Stimulated activated CD4-positive, alpha-beta T cell treated with anti-CD3 and anti-CD28 coated beads, TNF-alpha, amount 100 ng/mL, for 1 hour (primary cell): ENCODE measurements around the gene ZNF148.

Source experiments
- DNase-seq, 3 donors: peaks; one replicate each; pipeline ENCODE4 v3.0.0-alpha.2; 2020; ENCODE audit warnings: low read depth in 3 of 3, low spot score in 1 of 3

ZNF148 gene

DNA sequence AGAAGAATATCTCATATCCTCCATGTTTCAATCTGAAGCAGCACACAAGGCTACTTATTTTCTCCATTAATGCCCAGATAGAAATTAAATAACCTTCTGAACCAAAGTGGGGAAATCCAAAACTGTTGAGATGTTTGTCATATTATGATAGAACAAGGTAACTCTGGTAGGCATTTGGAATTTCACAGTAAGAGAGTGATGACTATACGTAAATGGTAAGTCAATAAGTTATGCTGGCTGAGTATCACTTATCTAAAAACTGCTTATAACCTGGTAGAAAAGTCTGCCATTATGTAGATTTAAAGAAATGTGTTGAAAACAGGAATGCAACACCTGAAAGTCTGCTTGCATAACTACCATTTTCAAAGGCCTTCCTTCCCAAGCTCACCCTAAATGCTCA lies 145.4 kb downstream of the ZNF148 start:
- no peak for DNase-seq

- no peak for DNase-seq
Observed at GRCh38 chr3:125229168-125229567, 146.0 kb downstream of the ZNF148 start.

- DNase-seq = no peak
Observed at GRCh38 chr3:125221831-125222230, 153.3 kb downstream of the ZNF148 start.

DNA sequence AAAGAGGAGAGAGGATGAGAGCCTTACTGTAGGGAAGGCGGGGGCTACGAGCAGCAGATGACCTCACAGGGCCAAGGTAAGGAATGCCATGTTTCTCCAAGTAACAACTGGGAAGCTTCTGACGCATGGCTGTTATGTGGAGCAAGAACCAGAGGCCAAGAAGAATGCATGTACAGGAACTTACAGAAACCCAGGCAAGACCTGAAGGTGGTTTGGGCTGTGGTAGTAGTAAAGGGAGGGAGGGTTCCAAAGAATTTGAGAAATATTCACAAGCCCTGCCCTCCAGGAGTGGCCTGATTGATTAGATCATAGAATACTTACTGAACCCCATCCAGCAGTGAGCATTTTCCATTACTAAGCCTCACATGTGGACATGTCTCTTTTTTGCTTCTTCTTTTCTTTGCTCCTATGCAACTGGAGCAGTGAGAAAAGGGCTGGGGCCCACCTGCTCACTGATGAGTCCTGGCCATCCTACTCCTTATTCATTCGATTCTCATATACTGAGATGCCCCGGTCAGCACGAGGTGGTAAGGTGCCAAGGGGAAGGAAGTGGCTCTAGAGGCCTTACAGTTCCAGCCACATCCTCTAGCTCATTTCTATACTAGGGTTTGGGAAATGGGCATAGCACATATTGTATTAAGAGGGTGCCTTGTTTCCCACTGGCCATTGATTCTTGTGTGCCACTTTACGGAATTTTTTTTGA lies 154.2 kb downstream of the ZNF148 start:
- no peak for DNase-seq

DNA sequence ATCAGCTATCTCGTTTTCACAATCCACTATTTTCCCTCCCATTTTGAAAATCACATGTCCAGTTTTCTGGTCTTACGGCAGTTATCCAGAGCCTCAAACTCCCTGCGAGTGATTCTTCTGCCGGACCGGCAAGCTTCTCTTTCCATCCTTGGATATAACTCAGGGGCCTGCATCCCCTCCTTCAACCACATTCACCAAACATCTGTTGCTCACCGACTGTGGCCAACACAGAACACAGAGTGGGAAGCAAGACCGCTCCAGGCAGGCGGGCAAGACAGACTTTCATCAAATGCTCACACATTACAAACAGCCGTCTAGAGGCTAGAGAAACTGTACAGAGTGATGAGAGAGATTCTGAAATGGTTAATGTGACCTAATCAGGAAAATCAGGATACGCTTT lies 154.9 kb downstream of the ZNF148 start:
- no peak for DNase-seq

DNA sequence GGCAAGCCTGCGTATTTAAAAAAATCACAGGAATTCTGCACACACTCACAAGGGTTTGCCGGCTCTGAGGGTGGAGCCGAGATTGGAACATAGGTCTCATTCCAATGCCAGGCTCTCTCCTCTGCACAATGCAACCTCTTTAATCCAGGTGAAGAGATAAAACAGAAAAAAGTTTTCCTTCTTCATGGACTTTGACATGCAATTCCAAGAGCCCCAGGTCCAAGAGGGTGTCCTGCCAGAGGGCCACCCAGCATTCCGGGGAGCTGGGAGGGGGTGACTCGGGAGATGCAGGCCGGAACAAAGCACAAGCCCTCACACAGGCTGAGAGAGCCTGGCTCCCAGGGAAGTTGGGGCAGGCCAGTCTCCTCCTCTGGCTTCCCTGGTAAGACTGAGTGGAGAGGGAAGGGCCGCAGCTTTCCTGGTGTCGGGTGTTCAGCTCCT lies 155.8 kb downstream of the ZNF148 start:
- no peak for DNase-seq

DNA sequence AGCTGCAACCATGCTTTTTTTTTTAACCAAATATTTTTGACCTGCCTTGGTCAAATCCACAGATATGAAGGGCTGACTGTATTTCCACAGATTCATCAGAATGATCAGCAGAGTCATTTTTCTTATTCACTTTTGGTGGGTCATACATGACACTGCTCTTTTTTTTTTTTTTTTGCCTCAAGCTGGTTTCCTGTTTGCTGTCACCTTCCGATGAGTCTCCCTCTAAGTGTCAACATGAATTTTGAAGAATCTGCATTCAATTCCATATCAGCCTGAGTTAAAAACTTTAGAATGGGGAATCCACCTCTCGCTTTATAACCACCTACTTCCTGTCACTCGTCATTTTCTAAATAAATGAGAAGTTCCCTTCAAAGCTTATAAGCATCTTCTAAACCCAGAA lies 160.4 kb downstream of the ZNF148 start:
- DNase-seq = no peak

DNA sequence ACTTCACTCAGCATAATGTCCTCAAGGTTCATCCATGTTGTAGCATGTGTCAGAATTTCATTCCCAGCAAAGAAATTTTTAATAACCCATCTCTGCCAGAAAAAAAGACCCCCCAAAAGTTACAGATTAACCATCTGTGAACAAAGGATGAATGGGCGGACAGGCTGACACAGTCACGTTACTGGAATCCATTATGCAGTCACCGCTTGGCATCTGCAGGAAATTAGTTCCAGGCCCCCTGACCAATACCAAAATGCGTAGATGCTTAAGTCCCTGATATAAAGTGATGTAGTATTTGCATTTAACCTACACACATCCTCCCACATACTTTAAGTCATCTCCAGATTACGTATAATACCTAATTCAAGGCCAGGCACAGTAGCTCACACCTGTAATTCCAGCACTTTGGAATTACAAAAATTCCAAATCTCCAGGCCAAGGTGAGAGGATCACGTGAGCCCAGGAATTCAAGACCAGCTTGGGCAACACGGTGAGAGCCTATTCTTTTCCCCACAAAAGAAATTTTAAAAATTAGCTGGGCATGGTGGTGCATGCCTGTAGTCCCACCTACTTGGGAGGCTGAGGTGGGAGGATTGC lies 161.1 kb downstream of the ZNF148 start:
- DNase-seq = no peak

DNA sequence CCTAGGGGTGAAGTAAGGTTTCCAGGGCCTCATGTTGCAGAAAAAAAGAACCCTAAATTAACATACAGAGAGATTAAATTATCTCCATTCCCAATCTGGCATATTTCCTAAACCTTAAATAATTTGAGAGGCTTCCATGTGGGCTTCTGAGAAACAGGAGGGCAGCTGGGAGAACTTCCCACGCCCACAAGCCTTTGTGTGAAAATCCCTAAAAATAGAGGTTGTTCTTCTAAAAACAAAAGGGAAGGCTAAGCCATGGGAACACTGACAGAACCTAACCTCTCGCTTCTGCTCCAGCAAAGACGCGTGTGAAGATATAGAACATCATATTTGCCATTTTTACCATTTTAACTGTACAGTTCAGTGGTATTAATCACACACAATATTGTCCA lies 161.8 kb downstream of the ZNF148 start:
- DNase-seq = no peak

DNA sequence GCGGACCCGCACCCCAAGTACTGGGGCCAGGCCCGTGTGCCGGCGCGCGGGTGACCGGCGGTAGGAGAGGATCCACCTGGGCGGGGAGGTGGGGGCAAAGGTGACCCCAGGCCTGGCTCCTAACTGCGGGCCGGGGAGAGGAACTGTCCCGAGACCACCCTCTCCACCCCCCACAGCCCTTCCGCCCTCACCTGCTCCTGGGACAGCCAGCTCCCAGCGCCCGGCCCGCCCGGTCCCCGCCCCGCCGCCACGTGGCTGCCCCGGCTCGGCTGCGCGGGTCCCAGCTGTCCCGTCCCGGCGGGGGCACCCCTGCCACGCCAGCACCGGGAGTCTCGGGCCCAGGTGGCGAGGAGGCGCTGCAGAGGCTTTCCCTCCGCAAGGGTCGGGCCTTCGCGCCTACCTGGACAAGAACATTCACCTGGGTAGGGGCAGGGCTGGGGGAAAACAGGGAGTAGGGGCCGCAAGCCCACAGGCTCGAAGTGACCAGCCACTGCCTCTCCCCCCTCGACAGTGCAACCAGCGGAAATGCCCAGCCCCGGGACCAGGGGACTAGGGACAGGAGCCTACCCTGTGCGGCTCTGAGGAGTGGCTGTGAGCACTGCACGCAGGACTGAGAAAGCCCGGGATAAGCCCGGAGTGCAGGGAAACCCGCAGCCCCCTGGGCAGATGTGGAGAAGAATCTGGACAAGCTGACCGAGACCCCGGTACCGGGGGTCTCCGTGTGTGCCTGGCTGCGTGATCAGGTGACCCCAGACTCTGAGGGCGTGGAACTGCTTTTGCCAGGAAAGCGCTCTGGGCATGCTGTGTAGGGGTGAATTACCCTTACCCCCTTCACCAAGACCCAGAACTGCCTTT lies 162.4 kb downstream of the ZNF148 start, which contains the start of gene SLC12A8:
Gene SLC12A8 (minus strand): TSS at position 240 of the 855 bp plus-strand sequence. CDS start 1,399 bp downstream, outside the sequence.
- no peak for DNase-seq

GRCh38 chr3:125212091-125212508 lies 163.0 kb downstream of the ZNF148 start:
- no peak for DNase-seq

DNA sequence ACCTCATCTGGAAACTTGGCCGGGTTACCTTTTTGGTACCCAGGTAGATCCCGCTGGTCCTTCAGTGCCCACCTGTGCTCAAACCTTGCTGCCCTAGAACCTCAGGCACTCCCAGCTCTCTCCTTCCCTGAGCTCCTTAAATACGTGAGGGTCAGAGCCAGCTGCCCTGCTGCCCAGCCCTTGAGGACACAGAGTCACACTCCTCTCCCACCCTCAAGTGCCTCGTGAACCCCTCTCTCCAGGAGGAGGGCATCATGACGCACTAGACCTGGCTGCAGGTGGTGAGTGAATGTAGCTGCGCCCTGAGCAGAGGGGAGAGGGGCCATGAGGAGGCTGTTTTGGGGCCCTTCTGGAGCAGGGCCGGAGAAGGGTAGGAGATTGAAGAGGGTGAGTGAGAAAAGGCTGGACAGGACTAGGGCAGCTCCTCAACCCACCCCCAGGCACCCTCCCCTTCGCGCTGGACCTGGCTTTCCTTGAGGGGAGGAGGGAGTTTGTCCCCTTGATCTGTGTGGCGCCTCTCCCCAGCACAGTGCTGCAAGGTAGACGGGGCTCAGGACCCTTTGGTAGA lies 163.5 kb downstream of the ZNF148 start:
- DNase-seq = no peak

GRCh38 chr3:125207949-125208568 lies 167.1 kb downstream of the ZNF148 start:
- no peak for DNase-seq

DNA sequence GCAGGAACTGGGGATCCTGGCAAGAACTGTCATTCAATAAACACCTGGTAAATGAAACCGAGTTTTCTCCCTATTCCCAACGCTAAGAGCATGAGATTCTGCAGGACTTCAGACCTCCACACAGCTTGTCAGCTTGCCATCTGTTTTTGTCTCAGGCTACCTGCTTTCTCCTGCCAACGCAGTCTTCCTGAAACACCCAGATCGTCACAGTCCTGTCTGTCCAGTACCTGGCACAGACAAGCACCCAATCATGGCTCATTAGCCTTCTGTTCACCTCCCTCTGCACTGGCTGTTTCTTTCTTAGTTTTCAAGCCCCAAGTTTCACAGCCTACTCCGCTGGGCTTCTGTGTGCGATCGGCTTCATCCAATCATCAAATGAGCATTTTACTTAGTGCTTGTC lies 167.6 kb downstream of the ZNF148 start:
- no peak for DNase-seq

- no peak for DNase-seq
Observed at GRCh38 chr3:125206934-125207333, 168.2 kb downstream of the ZNF148 start.

DNA sequence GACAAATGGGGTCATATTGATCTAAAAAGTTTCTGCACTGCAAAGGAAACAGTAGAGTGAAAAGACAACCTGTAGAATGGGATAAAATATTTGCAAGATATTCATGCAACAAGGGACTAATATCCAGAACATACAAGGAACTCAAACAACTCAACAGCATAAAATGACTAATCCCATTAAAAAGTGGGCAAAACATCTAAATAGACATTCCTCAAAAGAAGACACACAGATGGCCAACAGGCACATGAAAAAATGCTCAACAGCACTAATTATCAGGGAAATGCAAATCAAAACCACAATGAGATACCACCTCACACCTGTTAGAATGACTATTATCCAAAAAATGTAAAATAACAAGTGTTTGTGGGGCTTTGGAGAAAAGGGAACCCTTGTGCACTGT lies 171.4 kb downstream of the ZNF148 start:
- DNase-seq = no peak

GRCh38 chr3:125202197-125202596 lies 172.9 kb downstream of the ZNF148 start:
- DNase-seq = no peak

DNA sequence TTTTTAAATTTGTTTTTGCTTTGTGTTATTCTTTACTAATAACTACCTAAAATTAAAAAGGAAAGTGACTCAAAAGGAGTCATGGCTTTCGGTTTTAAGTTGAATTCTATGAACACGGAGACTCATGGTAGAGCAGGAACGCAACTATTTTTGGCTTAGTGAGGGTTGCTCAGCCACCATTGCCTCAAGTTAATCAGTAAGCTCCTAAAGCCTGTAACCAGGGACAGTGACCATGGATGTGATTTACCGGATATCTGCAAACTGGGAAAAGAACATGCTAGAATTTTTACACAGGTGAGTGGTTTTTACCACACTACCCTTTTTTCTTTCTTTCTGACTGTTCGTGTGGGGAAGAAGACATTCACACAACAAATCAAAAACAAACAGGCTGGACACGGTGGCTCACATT lies 174.4 kb downstream of the ZNF148 start:
- DNase-seq = no peak

GRCh38 chr3:125194849-125195601 lies 180.1 kb downstream of the ZNF148 start:
- no peak for DNase-seq

DNA sequence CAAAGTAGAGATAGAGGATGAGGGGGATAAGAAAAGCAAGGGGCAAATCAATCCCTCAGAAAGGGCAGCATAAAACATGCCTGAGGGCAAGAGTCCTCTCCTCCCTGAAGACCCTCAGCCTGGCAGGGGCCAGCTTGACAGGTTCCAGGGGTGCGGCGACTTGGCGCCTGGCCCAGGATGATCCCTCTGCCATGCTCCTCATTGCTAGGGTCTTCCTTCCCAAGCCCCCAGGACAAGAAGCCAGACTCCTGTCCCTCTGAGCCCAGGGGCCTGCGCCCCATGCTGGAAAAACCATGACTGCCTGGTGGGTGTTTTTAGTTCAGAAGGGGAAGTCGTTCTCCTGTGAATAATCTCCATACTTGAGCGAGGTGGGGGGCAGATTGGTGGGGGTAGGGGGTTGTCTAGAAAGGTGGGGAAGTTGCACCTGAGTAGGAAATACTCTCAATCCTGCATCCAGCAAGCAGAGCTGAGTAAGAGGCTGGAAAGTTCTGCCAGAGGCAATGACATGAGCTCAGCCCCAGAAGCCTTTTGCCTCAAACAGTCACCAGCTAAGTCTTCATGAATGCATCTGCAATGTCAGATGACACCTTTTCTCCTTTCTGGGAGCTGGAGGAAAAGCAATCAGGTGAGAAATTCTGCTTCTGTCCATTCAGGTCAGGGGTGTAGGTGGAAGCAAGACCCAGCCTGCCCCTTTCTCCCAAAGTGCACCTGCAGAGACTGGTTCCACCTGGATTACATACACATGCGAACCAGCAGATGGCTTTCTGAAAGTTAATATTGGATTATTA lies 180.9 kb downstream of the ZNF148 start:
- DNase-seq = no peak
